ENCODE data around the gene PPFIA4.

Gene PPFIA4

GRCh38 chr1:203045821-203046594, 19.7 kb downstream of the PPFIA4 start:
- H3K27ac ChIP-seq (ENCODE audit: low read length) = no peak overlapping the region
- no peak overlapping the region for H3K4me2 ChIP-seq (ENCODE audit: low read length)
- H3K9ac ChIP-seq (ENCODE audit: low read length) = no peak overlapping the region
- H3K9me3 ChIP-seq (ENCODE audit: insufficient read depth, low read length) = no peaks in the 10 kb centered on the region
- peaks cover 28% of the 10 kb centered on the region for H3K27me3 ChIP-seq (ENCODE audit: low read depth, low read length)
- no peaks in the 10 kb centered on the region for H3K4me1 ChIP-seq (ENCODE audit: low read length)
- H3K36me3 ChIP-seq (replicated peaks; ENCODE audit: low read depth, low read length) = no peaks in the 10 kb centered on the region
- TF ChIP-seq EZH2phosphoT487 (IDR thresholded peaks at IDR 0.05; ENCODE audit: low read depth) (no peak), CTCF (IDR thresholded peaks at IDR 0.05; ENCODE audit: low read depth, low read length) (no peak)
- no peak overlapping the region for H2AFZ ChIP-seq (ENCODE audit: low read depth, low read length)
- H3K79me2 ChIP-seq (ENCODE audit: low read length) = no peaks in the 10 kb centered on the region
- H4K20me1 ChIP-seq (ENCODE audit: insufficient read depth, low read length) = no peaks in the 10 kb centered on the region
- H3K4me3 ChIP-seq (ENCODE audit: low read length) = no peak overlapping the region

GRCh38 chr1:203046984-203047630, 20.8 kb downstream of the PPFIA4 start:
- Histone ChIP-seq H3K27ac (ENCODE audit: low read length) (no peak overlapping the region), H3K4me2 (ENCODE audit: low read length) (no peak overlapping the region), H3K9me3 (ENCODE audit: insufficient read depth, low read length) (no peaks in the 10 kb centered on the region), H3K36me3 (replicated peaks; ENCODE audit: low read depth, low read length) (no peaks in the 10 kb centered on the region), H4K20me1 (ENCODE audit: insufficient read depth, low read length) (no peaks in the 10 kb centered on the region), H3K9ac (ENCODE audit: low read length) (no peak overlapping the region), H2AFZ (ENCODE audit: low read depth, low read length) (no peak overlapping the region), H3K79me2 (ENCODE audit: low read length) (no peaks in the 10 kb centered on the region), H3K4me1 (ENCODE audit: low read length) (no peaks in the 10 kb centered on the region), H3K4me3 (ENCODE audit: low read length) (no peak overlapping the region), H3K27me3 (ENCODE audit: low read depth, low read length) (peaks cover 35% of the 10 kb centered on the region)
- TF ChIP-seq CTCF (IDR thresholded peaks at IDR 0.05; ENCODE audit: low read depth, low read length) (no peak), EZH2phosphoT487 (IDR thresholded peaks at IDR 0.05; ENCODE audit: low read depth) (no peak)

- no peak overlapping the region for H3K4me3 ChIP-seq (ENCODE audit: low read length)
Measured at GRCh38 chr1:203048086-203048485, 21.8 kb downstream of the PPFIA4 start.

More at GRCh38 chr1:203048086-203048485, 21.8 kb downstream of the PPFIA4 start:
- Histone ChIP-seq H3K27ac (ENCODE audit: low read length) (no peak overlapping the region), H3K36me3 (replicated peaks; ENCODE audit: low read depth, low read length) (no peaks in the 10 kb centered on the region), H2AFZ (ENCODE audit: low read depth, low read length) (no peak overlapping the region), H3K9ac (ENCODE audit: low read length) (no peak overlapping the region), H3K27me3 (ENCODE audit: low read depth, low read length) (peaks cover 39% of the 10 kb centered on the region), H3K79me2 (ENCODE audit: low read length) (no peaks in the 10 kb centered on the region), H4K20me1 (ENCODE audit: insufficient read depth, low read length) (no peaks in the 10 kb centered on the region), H3K9me3 (ENCODE audit: insufficient read depth, low read length) (no peaks in the 10 kb centered on the region), H3K4me1 (ENCODE audit: low read length) (no peaks in the 10 kb centered on the region), H3K4me2 (ENCODE audit: low read length) (no peak overlapping the region)
- TF ChIP-seq CTCF (IDR thresholded peaks at IDR 0.05; ENCODE audit: low read depth, low read length) (no peak), EZH2phosphoT487 (IDR thresholded peaks at IDR 0.05; ENCODE audit: low read depth) (no peak)

All from OCI-LY3 (cell line).